Left ventricle myocardium superior (tissue), 1 donor: ENCODE data around the gene POU6F2. TPM values are rescaled to one million over a fixed set of nuclear protein-coding genes. Genes with fewer than 3 reads are reported as not detected.

Experiments
- ATAC-seq: fragments of 200-7000 bp; cut with Tn5 transposase; one replicate; pipeline ENCODE4 v1.9.1; 2020; ENCODE audit warnings: mild to moderate bottlenecking, moderate library complexity
- DNase-seq: peaks from one replicate; pipeline ENCODE4 v3.0.0-alpha.2; 2020
- intact Hi-C: fragments of 100-400 bp; cut with micrococcal nuclease; formaldehyde crosslinking; loops from one replicate; pipeline ENCODE4 v1.11.0; 2022
- total RNA-seq: library from RNA; stranded (reverse); fragmentation: NEBNext Ultra II Directional; extraction: Animal tissue kit (Norgen Biotek cat#: 25700); gene quantifications from one replicate; pipeline ENCODE4 v1.2.1, GENCODE V29; 2021
- donor health status: DM: no; HTN: yes; CAD: no; lungs with severe emphysema.

The POU6F2 gene
- total RNA-seq, 1 donor from 2014 or later, result not detected

- intact Hi-C loops, result no loop called here
- ATAC-seq (no peak), DNase-seq (no peak)
Observed at GRCh38 chr7:39212876-39213275, 235.2 kb downstream of the POU6F2 start.

- intact Hi-C loops, result no loop called here
- ATAC-seq (no peak), DNase-seq (no peak)
Observed at GRCh38 chr7:39217783-39218182, 240.1 kb downstream of the POU6F2 start.

GRCh38 chr7:39219869-39220268, 242.2 kb downstream of the POU6F2 start:
- intact Hi-C loops, result no loop called here
- ATAC-seq (no peak), DNase-seq (no peak)

GRCh38 chr7:39221901-39222300, 244.2 kb downstream of the POU6F2 start:
- intact Hi-C loops, result no loop called here
- no peak for DNase-seq
- ATAC-seq, result no peak

- intact Hi-C loops, result no loop called here
- ATAC-seq, result no peak
- no peak for DNase-seq
Observed at GRCh38 chr7:39228946-39229345, 251.2 kb downstream of the POU6F2 start.

GRCh38 chr7:39233851-39234529, 256.3 kb downstream of the POU6F2 start:
- ATAC-seq, result no peak
- intact Hi-C loops, result no loop called here
- no peak for DNase-seq

GRCh38 chr7:39238234-39238869, 260.6 kb downstream of the POU6F2 start:
- DNase-seq, result no peak
- no peak for ATAC-seq
- intact Hi-C loops, result no loop called here

- intact Hi-C loops, result no loop called here
- no peak for DNase-seq
- no peak for ATAC-seq
Observed at GRCh38 chr7:39240864-39241263, 263.2 kb downstream of the POU6F2 start.

GRCh38 chr7:39247576-39247975, 269.9 kb downstream of the POU6F2 start:
- intact Hi-C loops, result no loop called here
- no peak for DNase-seq
- no peak for ATAC-seq

GRCh38 chr7:39248041-39248691, 270.5 kb downstream of the POU6F2 start:
- DNase-seq (no peak), ATAC-seq (no peak)
- intact Hi-C loops, result no loop called here

- ATAC-seq (no peak), DNase-seq (no peak)
- intact Hi-C loops, result no loop called here
Observed at GRCh38 chr7:39248692-39249090, 271.0 kb downstream of the POU6F2 start.

- DNase-seq, result no peak
- intact Hi-C loops, result no loop called here
- ATAC-seq, result no peak
Observed at GRCh38 chr7:39249635-39250152, 272.0 kb downstream of the POU6F2 start.

GRCh38 chr7:39252916-39253315, 275.2 kb downstream of the POU6F2 start:
- intact Hi-C loops, result no loop called here
- ATAC-seq (no peak), DNase-seq (no peak)

GRCh38 chr7:39259391-39260003, 281.8 kb downstream of the POU6F2 start:
- ATAC-seq (no peak), DNase-seq (no peak)
- intact Hi-C loops, result no loop called here

GRCh38 chr7:39260279-39260844, 282.7 kb downstream of the POU6F2 start:
- ATAC-seq (no peak), DNase-seq (no peak)
- intact Hi-C loops, result no loop called here

GRCh38 chr7:39261771-39262170, 284.1 kb downstream of the POU6F2 start:
- no peak for ATAC-seq
- DNase-seq, result no peak
- intact Hi-C loops, result no loop called here

- intact Hi-C loops, result no loop called here
- DNase-seq, result no peak
- ATAC-seq, result no peak
Observed at GRCh38 chr7:39265641-39266591, 288.2 kb downstream of the POU6F2 start.

GRCh38 chr7:39269034-39269433, 291.3 kb downstream of the POU6F2 start:
- intact Hi-C loops, result no loop called here
- no peak for ATAC-seq

GRCh38 chr7:39270018-39270417, 292.3 kb downstream of the POU6F2 start:
- ATAC-seq, result no peak
- no peak for DNase-seq
- intact Hi-C loops, result no loop called here

More at GRCh38 chr7:39269034-39269433, 291.3 kb downstream of the POU6F2 start:
- DNase-seq, result no peak
